NCI-H1436 treated with DMSO at 0.1 percent for 48 hours (cell line): Measurements from ENCODE around the gene FIP1L1.

Experiments used
- DNase-seq: peaks from one replicate; lab custom pipeline; 2025; lab: John Stamatoyannopoulos, UW

Gene FIP1L1

GRCh38 chr4:53476232-53477037 is 99.0 kb downstream of the FIP1L1 start:
- DNase-seq: no peak

- DNase-seq: no peak
These were observed 99.7 kb downstream of the FIP1L1 start for GRCh38 chr4:53477038-53477565.

GRCh38 chr4:53477636-53478035 is 100.2 kb downstream of the FIP1L1 start:
- DNase-seq: no peak

- no peak for DNase-seq
These were observed 101.4 kb downstream of the FIP1L1 start for GRCh38 chr4:53478671-53479456.

- DNase-seq: no peak
These were observed 102.5 kb downstream of the FIP1L1 start for GRCh38 chr4:53479736-53480525.

DNA sequence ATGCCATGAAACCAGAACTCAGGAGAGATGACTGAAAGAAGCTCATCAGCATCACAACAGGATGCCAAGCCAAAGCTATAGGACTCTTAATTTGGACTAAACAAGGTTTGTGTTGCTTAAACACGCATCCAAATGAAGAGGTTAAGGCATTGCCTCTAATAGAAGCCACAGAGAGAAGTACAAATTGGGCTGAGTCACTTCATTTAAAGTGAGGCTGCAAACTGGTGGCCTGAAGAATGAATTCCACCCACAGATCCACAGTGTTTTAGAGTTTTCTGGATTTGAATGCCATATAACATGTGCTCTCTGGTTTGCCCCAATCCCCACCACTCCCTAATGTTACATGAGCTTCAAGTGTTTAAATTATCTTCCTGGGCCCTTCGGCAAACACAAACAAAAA is 103.5 kb downstream of the FIP1L1 start:
- no peak for DNase-seq

DNA sequence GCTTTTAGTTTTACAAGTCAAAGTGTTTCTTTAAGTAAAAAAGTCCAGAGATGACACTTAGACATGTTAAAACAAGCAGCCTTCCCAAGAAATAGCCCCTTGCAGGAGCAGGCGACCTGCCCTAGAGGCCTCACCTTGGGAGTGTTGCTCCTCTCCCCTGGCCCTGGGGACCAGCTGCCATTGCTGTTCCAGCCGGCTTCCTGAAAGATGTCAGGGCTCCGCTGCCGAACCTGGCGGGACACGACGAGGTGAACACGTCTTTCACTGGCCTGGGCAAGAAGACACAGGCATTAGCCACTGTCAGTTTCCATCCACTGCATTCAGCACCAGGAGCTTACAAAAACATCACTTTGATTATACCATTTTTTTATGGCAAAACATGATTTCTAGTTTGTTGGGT is 104.1 kb downstream of the FIP1L1 start:
- no peak for DNase-seq

GRCh38 chr4:53483250-53483649 is 105.8 kb downstream of the FIP1L1 start:
- DNase-seq: no peak

GRCh38 chr4:53484911-53485657 is 107.6 kb downstream of the FIP1L1 start:
- DNase-seq: no peak

- no peak for DNase-seq
These were observed 108.2 kb downstream of the FIP1L1 start for GRCh38 chr4:53485658-53486040.

GRCh38 chr4:53487766-53488165 is 110.3 kb downstream of the FIP1L1 start:
- DNase-seq: no peak

DNA sequence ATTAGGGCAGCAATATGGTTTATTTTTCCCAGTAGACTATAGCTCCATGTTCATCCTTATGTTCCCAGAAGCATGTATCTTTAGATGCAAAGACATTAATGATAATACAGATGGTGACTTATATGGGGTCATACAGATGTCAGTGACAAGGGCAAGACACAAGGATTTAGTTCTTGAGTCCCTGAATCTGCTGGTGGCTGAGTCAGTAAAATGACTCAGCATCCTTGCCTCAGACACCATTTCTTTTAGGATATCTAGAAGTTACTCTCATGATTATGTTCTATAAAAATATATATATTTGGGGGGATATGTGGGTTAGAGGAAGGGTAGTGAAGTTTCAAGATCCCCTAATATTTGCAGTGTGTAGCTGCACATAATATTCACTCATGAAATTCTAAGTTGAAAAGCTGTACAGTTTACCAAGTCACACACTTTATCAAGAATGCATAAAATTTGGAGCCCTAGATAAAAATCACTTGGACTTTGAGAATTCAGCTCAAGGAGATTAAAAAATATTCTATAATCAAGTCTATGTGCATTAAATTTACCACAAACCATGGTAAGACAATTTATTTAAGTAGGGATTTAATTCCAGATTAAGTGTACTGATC is 111.9 kb downstream of the FIP1L1 start:
- DNase-seq: no peak

- DNase-seq: no peak
These were observed 112.9 kb downstream of the FIP1L1 start for GRCh38 chr4:53490161-53490956.

GRCh38 chr4:53490965-53491622 is 113.7 kb downstream of the FIP1L1 start:
- no peak for DNase-seq

DNA sequence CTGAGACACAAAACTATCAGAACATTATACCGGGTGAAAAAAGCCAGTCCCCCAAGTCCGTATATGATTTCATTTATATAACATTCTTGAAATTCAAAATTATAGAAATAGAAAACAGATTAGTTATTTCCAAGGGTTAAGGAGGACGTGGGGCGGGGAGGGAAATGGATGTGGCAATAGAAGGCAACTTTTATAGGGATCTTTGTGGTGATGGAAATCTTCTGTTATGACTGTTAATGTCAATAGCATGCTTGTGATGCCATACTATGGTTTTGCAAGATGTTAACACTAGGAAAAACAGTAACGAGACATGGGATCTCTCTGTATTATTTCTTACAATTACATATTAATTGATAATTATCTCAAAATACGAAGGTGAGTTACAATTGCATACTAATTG is 117.4 kb downstream of the FIP1L1 start:
- DNase-seq: no peak

- no peak for DNase-seq
These were observed 120.2 kb downstream of the FIP1L1 start for GRCh38 chr4:53497487-53498244.

GRCh38 chr4:53498706-53499105 is 121.3 kb downstream of the FIP1L1 start:
- no peak for DNase-seq

DNA sequence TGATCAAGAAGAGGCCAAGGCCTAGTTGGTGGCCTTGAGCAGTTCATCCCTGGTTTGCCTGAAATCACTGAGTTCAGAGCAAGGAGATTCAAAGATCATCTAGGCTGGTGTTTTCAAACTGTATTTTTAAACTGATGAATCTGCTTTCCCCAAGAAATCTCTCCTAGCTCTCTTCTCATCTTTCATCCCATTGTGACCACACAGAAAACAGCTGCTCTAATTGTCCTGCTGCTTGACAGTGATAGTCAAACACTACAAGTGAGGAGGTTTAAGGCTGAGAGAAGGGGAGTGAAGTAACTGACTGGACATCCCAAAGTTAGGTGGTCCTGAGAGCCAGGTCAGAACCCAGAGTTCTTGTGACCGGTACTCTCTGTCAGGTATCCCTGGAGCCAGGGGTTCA is 122.3 kb downstream of the FIP1L1 start:
- DNase-seq: no peak

DNA sequence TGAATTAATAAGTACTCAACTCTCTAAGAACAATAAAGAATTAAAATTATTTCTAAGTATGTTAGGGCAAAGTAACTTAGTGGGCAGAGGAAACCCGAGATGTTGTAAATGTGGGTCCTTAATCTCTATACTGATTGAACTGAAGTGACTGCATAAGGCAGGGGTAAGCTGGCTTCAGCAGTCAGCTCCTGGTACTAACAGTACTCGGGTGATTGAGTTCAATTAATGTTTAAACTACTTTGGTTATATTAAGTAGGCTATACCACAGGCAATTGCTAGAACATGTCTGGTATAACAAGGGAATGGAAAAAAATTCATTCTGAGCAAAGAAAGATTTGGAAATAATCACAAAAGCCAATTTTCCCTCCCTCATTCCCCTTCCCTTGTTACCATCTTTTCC is 123.1 kb downstream of the FIP1L1 start:
- no peak for DNase-seq
